ENCODE measurements around the gene ANKDD1B.
A peak's percentile ranks its signal among the peaks of the same experiment; 100 is the strongest.
"Not testable (repeated sequence)": the region's sequence is repeated elsewhere in the genome, so short reads cannot be mapped to it uniquely, and the experiment has no call there.

The ANKDD1B gene

DNA sequence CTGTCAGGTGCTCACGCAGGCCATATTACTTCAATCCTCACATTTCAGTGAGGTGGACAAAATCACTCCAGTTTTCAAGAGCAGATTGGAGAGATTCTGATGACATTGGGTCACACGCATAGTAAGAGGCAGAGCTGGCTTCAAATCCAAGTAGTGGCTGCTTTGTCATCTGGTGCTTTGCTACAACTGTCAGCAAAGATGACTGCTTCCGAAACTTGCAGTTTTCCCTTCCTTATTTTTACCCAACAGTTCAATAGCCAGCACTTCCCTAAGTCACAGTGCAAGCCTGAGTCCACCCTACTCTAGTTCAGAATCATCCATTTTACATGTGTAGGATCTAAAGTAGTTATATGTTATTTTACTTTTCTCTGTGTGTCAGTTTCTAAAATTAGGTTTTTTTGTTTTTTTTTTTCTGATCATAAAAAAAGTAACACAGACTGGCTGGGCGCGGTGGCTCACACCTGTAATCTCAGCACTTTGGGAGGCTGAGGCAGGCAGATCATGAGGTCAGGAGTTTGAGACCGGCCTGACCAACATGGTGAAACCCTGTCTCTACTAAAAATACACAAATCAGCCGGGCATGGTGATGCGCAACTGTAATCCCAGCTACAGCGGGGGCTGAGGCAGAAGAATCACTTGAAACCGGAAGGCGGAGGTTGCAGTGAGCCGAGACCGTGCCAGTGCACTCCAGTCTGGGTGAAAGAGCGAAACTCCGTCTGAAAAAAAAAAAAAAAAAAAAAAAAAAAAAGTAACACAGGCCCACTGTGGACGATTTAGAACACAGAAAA is 49.6 kb downstream of the ANKDD1B start:
- DNase-seq (ENCODE audit: low spot score), result no peak

DNA sequence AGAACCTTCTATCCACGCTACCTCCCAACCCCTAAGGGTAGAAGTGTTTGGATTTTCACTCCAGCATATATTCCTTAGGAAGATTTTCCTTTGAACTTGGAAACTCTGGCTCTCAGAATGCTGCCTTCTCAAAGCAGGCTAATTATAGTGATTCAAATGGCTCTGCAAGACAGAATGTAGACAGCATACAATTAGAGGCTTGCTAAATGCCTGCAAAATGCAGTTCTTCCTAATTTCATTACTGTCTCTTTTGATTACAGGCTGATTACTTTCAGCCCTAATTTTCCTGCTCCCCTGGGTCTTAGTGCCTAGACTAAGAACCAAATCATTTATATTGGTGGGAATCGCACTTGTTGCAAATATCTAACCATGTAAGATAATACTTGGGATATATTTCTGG is 50.8 kb downstream of the ANKDD1B start:
- DNase-seq (ENCODE audit: low spot score), result no peak

DNA sequence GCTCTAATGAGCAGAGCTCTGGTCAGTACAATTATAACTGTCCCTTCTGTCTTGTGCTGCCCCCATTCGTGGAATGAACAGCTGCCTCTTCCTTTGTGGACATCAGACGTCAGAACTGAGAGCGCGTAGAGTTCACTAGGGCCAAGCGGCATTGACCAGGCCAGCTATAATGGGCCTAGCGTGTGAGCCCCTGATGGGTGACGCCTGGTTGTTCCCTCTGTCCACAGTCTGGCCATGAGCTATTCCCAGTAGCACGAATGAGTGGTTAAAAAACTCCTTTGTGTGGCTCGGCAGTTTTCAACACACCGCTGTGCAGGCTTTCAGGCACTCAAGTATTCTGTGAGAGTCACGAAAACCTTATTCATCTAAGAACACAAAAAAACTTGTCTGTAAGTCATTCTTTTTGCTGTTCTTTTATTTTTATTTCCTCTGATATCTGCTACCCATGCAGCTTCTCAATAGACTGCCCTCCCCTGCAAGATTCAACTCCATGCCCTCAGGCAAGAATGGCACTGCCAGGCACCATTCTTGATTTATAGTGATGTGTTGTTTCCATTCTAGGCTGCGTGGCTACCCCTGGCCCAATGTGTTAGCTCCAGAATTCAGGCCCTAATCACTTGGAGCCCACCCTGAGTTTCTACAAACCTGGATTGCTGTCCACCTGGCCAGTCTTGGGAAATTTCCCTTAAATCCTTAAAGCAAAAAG is 52.5 kb downstream of the ANKDD1B start:
- DNase-seq (ENCODE audit: low spot score), result no peak

DNA sequence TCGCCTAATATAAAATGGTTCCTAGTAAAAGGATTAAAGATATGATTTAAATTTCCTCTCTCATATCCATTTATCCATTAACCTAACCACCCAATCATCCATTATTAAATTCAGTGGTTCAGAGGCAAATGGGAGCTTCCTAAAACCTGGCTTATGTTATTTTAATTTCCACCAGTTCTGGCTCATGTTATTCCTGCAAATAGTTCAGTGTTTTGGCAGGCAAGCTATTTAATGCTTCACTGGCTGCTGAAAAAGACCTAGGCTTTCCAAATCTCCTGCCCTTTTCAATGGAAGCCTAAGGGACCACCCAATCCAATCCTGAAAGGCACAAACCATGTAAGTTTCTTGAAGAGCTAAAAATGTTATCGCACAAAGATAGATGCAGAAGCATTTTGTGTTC is 53.7 kb downstream of the ANKDD1B start:
- DNase-seq (ENCODE audit: low spot score), result no peak

DNA sequence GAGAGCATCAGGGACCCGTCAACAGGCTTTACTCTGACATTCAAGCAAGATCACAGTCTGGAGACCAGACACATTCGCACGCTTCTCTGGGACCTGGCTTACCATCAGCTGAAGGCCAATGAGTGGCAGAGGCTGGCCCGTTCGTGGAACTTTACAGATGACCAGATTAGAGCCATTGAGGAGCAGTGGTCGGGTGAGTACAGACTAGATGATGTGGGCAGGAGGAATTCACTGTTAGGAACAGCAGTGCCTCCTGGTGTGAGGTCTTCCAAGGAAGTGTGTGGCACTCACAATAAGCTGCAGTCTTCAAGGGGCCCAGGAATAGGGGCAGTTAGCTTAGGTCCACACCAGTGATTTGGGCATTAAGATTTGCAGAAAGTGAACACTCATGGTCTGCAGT is 55.5 kb downstream of the ANKDD1B start:
- DNase-seq (ENCODE audit: low spot score), result no peak

DNA sequence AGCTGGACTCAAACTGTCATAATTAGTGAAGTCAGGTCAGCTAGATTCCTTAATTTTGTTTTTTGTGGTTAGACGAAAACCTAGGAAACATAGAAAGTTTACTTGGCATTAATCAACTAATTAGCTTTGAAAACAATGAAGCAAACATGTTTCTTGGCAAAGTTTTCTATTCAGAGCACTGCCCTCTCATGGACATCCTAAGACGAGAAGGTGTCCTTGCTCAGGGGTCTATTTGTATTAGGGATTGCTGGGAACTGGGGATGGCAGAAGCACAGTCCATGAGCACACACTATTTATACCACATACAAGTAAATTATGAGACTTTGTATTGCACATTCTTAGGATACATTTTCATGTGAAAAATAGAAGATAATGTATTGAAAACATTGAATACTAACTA is 56.3 kb downstream of the ANKDD1B start:
- DNase-seq (ENCODE audit: low spot score), result no peak

DNA sequence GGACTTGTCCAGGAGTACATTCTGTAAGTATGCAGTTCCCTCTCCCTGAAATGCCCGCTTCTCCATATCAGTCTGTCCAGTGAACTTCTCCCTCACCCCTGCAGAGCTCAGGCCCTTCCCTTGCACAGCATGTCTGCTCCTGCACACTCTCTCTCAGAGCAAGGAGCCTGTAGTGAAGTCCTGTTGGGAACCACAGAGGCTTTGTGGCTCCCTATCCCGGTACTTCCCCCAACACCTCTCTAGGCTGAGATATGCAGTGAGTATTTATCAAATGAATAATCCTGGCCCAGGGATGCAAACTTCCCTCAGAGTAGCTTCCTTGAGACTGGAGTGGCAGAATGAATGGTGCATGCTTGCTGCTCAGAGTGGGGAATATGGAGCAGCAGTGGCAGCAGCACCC is 57.2 kb downstream of the ANKDD1B start:
- DNase-seq (ENCODE audit: low spot score), result no peak

DNA sequence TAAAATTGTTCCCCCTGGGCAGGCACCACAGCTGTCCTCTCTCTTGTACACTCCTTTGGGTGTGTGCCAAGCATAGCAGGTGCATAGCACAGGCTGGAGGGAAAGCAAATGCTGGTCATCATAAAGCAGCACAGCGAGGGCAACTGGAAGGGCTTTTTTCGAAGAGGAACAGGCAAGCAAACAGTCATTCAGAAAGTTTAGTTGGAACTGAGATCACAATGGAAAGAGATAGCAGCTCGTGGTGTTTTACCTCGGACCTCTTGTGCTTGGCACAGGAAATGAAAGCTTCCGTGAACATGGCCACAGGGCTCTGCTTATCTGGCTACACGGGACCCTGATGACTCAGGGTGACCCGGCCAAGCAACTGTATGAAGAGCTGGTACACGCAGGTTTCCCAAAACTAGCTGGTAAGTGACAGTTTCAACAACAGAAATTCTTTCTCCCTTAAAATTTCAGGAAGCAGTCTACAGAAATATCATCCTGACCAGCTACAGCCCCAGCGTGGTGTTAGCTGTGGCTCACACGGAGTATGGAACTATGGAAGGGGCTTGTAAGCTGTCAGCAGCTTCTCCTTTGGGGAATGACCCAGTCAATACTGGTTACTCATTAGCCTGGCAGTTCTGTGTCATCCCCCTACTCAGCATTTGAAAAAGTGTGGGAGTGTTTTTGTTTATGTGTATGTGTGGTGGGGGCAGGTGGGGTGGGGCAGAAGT is 57.9 kb downstream of the ANKDD1B start:
- peak; percentile 78 for DNase-seq (ENCODE audit: low spot score)

DNA sequence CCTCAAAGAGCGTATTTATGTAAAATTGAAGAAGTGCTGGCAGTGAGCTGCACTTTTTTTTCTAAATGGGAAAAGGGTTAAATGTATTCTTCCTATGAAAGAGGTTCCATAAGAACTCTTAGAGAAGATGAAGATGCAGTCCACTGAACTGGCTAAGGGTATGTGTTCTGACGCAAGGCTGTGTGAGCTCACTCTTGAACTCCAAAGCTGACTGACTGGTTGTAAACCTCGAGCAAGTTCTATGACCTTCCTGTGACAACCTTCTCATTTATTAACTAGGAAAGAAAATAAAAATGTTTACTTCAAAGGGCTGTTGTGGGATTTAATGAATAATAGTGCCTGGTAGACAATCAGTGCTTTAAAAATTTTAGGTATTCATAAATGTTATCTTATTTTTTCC is 59.3 kb downstream of the ANKDD1B start:
- no peak for DNase-seq (ENCODE audit: low spot score)

DNA sequence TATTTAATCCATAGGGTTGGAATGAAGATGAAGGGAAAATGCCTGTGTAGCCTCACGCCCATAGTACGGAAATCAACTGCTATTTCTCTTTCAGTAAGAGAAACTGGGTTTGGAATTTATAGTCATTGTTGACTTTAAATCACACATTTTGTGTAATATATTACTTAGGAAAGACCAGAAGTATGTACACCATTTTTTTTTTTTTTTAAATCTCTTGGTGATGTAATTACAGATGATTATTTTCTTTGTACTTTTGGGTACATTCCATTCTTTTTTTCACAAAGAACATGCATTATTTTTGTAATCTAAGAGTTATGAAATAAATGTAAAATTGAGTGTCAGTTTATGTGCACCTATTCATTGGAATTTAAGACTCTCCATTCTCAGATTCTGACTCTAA is 60.3 kb downstream of the ANKDD1B start:
- no peak for DNase-seq (ENCODE audit: low spot score)

DNA sequence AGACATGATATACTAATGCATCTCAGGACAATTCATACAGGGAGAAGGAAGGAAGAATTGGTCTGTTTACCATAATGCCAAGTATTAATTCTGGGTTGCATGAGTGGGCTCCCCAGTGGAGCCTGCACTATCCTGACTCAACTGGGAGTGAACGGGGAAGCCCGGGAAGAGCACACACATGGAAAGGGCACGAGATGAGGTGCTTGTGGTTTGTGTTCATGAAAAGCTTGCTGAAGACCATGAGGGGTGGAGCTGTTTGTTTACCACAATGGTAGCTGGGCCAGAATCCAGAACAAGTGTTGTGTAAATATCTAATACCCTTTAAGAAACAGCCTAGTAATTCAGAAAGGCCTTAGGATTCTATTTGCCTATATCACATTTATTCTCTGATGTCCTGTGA is 61.4 kb downstream of the ANKDD1B start:
- no peak for DNase-seq (ENCODE audit: low spot score)

DNA sequence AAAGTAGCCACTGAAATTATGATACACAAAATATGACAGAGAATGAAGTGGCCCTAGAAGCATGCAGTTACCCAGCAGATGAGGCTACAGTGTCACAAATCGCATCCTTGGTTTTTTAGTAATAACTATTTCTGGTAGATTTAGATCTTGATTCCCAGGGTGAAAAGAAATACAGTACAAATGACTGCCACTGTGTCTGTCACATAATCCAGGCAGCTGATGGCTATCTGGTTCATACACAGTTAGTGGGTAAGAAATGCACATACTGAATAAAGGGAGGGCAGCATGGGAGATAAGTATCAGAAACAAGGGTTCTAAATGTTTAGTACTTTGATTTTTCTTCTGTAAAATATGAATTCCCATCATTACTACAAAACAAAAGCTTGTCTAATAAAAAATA is 64.5 kb downstream of the ANKDD1B start:
- DNase-seq (ENCODE audit: low spot score), result no peak

DNA sequence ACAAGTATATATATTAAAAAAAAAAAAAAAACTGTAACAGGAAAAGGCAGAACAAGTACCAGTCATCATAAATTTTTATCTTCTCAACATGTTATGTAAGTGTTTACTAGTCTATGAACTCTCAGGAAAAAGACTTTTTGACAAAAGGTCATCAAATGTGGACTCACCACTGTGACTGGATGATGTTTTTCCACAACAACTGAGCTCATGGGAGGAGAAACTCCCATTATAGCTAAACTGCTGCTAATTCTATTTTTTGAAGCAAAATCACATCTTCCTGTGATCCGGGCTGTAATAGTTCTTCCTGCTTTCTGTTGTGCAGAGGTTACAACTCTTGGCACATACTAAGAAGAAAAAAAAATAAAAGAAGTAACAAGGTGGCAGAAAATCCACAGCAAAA is 66.4 kb downstream of the ANKDD1B start:
- DNase-seq (ENCODE audit: low spot score), result no peak

DNA sequence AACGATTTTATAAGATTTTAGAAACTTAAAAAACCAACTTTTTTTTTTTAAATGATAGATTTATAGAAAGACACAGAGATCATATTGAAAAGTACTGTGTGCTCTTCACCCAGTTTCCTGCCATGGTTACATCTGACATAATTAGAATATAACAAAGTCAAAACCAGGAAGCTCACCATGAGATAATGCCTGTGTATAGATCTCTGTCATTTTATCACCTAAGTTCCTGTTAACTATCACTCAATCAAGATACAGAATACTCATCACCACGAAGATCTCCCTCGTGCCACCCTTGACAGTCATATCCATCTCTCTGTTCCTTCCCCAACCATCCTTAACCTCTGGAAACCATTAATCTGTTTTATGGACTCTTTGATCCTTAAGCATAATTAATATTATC is 66.9 kb downstream of the ANKDD1B start:
- DNase-seq (ENCODE audit: low spot score), result no peak

DNA sequence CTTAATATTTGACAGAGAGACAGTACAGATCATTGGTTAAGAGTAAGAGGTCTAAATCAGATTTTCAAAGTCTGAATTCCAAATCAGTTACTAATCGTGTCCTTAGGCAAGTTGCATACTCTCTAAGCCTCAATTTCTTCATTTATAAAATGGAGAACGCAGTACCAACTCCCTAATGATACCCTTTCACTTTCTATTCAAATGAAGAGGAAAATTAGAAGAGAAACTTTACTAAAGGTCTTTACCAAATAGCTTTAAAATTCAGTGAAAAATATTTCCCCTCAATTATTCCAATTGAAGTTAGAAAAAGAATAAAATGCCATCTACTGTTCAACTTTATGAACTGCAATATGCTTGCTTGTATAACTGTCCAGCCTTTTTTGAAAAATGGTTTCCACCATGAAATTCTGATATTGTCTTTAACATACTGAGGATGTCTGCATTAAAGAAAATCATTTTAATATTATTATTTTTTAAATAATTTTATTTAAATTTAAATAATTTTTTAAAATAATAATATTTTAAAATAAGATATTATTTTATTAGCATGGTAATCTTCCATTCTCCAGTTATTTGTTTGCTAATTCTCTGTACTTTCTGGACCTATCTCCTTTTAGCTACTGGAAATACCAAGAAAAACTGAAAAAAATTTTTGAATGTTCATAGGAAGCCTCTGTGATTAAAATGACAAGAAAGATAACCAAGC is 70.0 kb downstream of the ANKDD1B start:
- peak; percentile 72 for DNase-seq (ENCODE audit: low spot score)

DNA sequence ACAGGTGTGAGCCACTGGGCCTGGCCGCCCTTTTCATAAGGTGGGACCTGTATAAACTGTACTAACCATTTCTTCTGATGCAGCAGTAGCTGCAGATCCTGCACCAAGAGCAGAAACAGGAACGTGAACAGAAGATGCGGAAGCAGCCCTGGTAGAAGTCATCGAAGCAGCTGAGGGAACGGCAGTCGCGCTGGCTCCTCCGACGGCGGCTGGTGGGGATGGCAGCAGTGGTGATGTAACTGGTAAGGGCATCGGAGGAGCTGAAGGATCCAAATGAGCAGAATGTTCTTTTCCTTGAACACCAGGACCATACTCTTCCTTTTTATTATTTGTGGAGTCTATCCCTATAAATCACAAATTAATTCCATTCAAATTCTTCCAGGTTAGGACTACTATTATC is 73.9 kb downstream of the ANKDD1B start:
- DNase-seq (ENCODE audit: low spot score), result no peak

DNA sequence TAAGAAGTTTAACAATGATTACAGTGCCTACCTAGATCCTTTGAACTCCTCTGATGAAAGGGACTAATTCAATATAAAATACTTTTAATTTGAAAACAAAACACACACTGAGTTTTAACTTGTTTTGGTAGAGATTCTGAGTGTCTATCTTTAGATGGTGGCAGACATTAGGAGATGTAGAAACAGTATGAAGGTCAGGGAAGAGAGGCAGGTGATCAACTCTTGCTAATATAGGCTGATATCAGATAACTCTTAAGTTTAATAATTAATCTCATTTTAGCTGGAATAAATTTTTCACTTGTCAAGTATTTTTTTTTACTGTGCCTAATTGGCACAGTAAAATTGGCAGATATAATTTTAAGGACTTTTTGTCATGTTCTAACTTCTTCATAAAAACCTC is 75.2 kb downstream of the ANKDD1B start:
- DNase-seq (ENCODE audit: low spot score), result no peak

DNA sequence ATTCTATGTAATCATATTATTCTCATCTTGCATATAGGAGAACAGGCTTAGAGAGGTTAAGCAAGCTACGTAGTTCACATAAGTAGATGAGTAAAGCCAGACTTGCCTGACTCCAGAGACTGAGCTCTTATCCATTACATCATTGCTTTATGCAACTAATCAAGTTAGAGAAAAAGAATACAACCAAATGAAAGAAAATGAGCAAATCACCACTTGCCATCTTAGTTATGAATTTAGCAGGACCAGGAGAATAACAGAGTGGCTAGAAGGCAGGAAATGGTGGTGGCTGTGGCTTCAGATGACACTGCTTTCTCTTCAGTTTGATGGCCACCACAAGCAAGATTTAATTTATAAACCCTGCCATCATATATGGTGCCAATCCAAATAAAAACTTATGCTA is 79.4 kb downstream of the ANKDD1B start:
- DNase-seq (ENCODE audit: low spot score), result no peak

DNA sequence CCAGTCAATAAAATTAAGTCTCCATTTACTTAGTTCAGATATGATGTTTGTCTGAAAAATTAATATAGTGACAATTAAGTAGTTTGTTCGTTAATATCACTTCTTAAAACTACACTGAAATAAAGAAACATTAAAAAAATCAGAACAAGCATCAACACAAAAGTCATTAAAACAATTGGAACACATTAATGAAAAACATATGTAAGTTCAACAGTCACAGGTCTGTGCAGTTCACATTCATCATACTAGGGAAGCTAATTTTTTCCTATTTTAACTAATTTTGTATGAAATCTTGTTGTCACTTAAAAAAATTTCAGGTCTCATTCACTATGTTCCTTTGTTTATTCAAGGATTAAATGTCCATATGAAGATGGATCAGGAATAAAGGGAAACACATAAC is 83.5 kb downstream of the ANKDD1B start:
- DNase-seq (ENCODE audit: low spot score), result no peak

DNA sequence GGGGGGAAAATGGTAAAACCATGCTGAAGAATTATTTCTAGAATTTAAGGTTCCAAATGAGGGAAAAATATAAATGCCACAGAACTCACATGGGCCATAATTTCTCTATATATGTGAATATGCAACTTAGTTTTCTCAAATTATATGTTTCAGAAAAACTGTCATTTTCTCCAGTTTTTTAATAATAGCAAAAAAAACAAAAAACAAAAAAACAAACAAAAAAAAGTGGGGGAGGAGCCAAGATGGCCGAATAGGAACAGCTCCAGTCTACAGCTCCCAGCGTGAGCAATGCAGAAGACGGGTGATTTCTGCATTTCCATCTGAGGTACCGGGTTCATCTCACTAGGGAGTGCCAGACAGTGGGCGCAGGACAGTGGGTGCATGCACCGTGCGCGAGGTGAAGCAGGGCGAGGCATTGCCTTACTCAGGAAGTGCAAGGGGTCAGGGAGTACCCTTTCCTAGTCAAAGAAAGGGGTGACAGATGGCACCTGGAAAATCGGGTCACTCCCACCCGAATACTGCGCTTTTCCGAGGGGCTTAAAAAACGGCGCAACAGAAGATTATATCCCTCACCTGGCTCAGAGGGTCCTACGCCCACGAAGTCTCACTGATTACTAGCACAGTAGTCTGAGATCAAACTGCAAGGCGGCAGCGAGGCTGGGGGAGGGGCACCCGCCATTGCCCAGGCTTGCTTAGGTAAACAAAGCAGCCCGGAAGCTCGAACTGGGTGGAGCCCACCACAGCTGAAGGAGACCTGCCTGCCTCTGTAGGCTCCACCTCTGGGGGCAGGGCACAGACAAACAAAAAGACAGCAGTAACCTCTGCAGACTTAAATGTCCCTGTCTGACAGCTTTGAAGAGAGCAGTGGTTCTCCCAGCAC is 84.5 kb downstream of the ANKDD1B start:
- DNase-seq (ENCODE audit: low spot score), result not testable (repeated sequence)

DNA sequence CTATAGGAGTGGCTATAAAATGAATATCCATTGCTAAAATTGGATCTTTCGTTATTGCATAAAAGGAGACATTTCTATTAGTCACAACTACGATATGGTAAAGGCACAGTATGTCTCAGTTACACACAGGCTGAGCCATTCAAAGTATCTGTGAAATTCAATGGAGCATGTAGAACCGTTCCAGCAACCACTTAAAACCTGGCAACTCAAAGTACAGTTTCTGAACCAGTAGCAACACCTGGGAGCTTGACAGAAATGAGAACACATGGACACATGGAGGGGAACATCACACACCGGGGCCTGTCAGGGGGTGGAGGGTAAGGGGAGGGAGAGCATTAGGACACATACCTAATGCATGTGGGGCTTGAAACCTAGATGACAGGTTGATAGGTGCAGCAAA is 90.6 kb downstream of the ANKDD1B start:
- DNase-seq (ENCODE audit: low spot score), result no peak

DNA sequence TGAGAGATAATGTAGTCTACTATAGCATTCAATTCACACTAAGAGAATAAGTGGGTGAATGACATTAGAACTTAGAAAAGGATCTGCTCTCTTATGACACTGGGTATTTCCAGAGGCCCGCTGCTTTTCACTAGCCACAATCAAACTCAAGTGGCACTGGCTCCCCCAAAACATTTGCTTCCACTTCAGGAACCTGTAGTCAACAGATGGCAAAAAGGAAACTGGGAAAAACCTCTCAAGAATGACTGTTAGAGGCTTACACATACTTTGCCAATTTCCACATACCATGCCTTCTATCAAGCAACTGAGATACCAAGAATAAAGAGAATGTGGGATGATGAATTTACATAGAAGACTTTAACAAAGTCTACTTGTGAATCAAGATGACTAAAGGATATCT is 94.8 kb downstream of the ANKDD1B start:
- DNase-seq (ENCODE audit: low spot score), result no peak

Data from hematopoietic multipotent progenitor cell treated with erythropoietin and hydrocortisone succinate and interleukin-3 and kit ligand, for 15 days (in vitro differentiated cells).